Stimulated activated CD4-positive, alpha-beta T cell treated with anti-CD3 and anti-CD28 coated beads, Interleukin-15, amount 100 ng/mL, for 24 hours (primary cell): ENCODE measurements around the gene OR8B12.

ENCODE experiments used
- DNase-seq: peaks from one replicate; pipeline ENCODE4 v3.0.0-alpha.2; 2020

The OR8B12 gene, protein sequence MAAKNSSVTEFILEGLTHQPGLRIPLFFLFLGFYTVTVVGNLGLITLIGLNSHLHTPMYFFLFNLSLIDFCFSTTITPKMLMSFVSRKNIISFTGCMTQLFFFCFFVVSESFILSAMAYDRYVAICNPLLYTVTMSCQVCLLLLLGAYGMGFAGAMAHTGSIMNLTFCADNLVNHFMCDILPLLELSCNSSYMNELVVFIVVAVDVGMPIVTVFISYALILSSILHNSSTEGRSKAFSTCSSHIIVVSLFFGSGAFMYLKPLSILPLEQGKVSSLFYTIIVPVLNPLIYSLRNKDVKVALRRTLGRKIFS

DNA sequence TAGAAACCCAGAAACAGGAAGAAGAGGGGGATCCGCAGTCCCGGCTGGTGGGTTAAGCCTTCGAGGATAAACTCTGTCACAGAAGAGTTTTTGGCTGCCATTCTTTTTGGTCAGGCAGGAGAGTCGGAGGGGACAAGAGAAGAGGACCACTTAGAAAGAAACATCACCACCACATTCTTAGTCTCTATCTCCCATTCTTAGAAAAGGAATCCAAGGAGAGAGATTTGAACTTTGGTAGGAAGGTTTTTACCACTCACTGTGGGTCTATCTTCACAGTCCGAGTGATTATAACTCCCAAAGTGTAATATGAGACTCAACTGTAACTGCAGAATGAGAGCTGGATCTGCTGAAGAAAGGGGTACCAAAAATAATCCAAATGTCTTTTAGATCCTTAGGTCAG, at the start of gene OR8B12:
Gene OR8B12, minus strand, starts transcription at position 101 of the 400 bp plus-strand sequence. Its CDS starts 0 bp downstream, at position 101.
- DNase-seq: no peak

GRCh38 chr11:124592627-124593026, 49.2 kb upstream of the OR8B12 start:
- no peak for DNase-seq

GRCh38 chr11:124591430-124591829, 48.0 kb upstream of the OR8B12 start:
- no peak for DNase-seq

DNA sequence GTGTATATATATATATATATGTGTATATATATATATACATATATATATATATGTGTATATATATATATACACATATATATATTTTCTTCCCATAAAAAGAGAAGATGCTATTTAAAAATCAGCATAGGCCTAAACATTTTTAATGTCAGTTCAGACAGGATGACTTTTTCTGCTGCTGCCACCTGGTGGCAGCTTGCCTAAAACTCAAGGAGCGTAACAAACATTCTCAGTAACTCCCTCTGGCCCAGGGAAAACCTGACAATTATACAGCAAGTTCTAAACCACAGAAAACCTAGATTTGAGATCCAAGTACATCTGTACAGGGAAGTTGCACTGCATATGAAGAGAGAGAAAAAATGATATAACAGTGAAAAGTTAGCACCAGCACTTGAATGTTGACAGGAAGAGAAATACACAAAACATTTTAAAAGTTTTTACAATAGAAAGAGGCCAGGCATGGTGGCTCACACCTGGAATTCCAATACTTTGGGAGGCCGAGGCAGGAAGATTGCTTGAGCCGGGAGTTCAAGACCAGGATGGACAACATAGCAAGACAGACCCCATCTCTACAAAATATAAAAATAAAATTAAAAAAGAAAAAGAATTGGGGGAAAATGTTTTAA, 42.9 kb upstream of the OR8B12 start:
- peak; percentile 62 for DNase-seq

- no peak for DNase-seq
Observed at GRCh38 chr11:124584681-124585372, 41.4 kb upstream of the OR8B12 start.

DNA sequence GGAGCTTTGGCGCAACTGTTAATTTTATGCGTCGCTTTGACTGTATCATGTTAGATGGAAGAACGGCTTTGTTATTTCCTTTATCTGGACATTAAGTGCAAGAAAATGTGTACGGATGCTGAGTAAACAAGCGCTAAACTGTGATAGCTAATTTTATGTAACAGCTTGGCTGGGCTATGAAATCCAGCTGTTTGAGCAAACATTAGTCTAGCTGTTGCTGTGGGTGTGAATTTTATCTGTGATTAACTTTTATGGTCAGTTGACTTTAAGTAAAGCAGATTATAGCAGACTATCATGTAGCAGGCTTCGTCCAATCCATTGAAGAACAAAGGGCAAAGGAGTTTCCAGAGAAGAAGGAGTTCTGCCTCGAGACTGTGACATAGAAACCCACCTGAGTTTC, 40.3 kb upstream of the OR8B12 start:
- DNase-seq: no peak

- no peak for DNase-seq
Observed at GRCh38 chr11:124582565-124582964, 39.1 kb upstream of the OR8B12 start.

- no peak for DNase-seq
Observed at GRCh38 chr11:124581817-124582216, 38.4 kb upstream of the OR8B12 start.

- DNase-seq: no peak
Observed at GRCh38 chr11:124578761-124579160, 35.3 kb upstream of the OR8B12 start.

DNA sequence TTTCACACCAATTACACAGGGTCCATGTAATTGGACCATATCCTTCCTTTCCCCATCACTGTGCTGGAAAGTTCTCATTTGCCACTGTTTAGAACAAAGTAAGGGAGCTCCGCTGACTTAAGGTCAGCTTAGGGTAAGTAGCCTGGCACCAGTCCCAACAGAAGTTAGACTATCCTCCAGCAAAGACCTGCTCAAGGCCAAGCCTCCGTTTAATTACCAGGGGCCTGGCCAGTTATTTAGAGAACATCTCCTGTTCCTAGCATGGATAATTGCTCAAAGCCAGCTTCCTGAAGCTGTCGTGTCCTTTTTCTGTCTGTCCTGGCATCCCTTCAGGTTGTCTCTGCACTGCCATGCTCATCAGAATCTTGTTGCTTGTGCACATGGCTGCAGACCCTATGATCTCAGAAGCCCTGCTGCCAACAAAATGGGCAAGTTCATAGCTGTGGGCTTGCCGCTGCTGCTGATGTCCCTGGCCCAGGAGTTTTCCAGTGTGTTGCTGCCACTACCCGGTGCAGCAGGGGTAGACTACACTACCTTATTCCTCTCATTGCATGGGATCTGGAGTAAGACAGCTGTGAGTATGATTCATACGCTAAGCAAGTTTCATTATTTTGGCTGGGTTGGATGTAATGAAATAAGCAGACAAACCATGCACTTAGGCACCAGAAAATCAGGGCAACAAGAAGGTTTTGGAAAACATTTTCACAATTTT, 34.4 kb upstream of the OR8B12 start:
- no peak for DNase-seq

- no peak for DNase-seq
Observed at GRCh38 chr11:124570160-124570559, 26.7 kb upstream of the OR8B12 start.

GRCh38 chr11:124569697-124570096, 26.2 kb upstream of the OR8B12 start, which contains the start of gene OR8A1:
OR8A1 (plus strand) TSS chr11:124569997; CDS start chr11:124570120, 123 bp downstream.
- no peak for DNase-seq

GRCh38 chr11:124556828-124557227, 13.4 kb upstream of the OR8B12 start:
- no peak for DNase-seq

DNA sequence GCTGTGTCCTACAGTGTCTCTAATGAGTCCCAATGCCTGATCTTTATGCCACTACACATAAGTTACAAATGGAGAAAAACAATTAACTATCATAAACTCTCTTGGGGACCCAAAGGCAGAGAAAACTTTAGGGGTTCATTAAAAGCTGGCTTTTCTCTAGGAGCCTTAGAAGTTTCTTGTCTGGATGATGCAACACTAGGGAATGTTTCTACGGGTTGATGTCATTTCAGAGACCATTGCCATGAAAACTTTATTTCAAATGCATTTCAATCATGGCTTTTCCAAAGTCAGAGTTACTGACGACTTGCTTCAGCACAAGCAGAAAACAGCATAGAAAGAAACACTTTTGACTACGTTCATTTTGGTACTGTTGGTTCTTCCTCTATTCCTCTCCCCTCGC, 8.5 kb upstream of the OR8B12 start:
- DNase-seq: no peak

GRCh38 chr11:124551189-124551588, 7.7 kb upstream of the OR8B12 start:
- DNase-seq: no peak

- no peak for DNase-seq
Observed at GRCh38 chr11:124543145-124543544, 309 bp downstream of the OR8B12 start.

- no peak for DNase-seq
Observed at GRCh38 chr11:124541204-124541603, 2.2 kb downstream of the OR8B12 start.

GRCh38 chr11:124538019-124538418, 5.4 kb downstream of the OR8B12 start:
- DNase-seq: no peak

- DNase-seq: no peak
Observed at GRCh38 chr11:124536520-124536919, 6.9 kb downstream of the OR8B12 start.

DNA sequence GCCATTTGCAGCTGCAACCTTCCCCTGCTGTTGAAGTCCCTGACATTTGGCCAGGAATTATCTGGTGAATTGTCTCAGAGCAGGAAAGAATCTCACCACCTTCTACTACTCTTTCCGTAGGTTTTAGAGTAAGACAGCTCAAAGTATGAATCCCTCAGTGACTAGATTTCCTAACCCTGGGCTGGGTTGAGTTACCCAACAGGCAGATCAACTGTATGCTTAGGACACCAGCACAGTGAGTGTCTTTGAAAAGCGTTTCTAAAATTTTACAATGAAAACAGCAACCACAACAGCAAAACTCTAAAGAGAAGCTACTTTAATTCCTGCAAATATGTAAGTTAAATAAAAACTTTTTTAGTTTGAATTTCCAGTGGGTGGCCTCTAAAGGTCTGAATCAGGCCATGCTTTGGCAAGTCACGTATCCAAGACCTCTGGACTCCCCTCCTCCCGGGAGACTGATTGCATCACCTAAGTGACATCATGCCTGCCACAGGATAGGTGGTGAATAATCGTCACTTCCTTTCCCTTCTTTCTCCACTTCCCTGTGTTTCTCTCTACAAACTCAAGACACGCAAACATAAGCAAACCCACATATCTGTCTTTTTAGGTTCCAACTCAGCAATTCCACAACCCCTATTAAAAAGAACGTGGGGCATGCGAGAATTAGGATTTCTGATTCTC, 7.8 kb downstream of the OR8B12 start:
- DNase-seq: no peak

- no peak for DNase-seq
Observed at GRCh38 chr11:124534051-124534450, 9.4 kb downstream of the OR8B12 start.

GRCh38 chr11:124533626-124534025, 9.8 kb downstream of the OR8B12 start:
- DNase-seq: no peak

DNA sequence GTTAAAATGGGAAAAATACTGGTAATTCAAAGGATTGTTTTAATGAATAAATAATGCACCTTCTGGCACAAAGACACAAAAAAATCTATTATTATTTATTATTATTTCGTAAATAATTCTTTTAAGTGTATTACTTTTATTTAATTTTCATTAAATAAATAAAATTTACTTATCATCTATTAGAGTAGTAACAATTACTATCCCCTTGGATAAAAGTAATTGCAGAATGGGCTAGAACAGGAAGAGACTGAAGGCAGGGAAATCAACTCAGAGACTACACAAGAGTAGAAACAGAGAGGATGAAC, 23.0 kb downstream of the OR8B12 start:
- DNase-seq: no peak
